GM19099 (cell line): ENCODE measurements around the gene NID2.

Experiments used
- POLR2A ChIP-seq: IDR thresholded peaks from 3 replicates; pipeline ENCODE4 v1.6.1; 2011; ENCODE audit warnings: low read depth; ENCODE audit not compliant: insufficient read length; ENCODE audit errors: extremely low read depth

The NID2 gene

GRCh38 chr14:52069307-52070050 is 620 bp upstream of the NID2 start:
- no peak for TF ChIP-seq POLR2A

- TF ChIP-seq POLR2A, result no peak
These were observed 815 bp downstream of the NID2 start for GRCh38 chr14:52067873-52068614.

- no peak for TF ChIP-seq POLR2A
These were observed 4.7 kb downstream of the NID2 start for GRCh38 chr14:52064174-52064573.

DNA sequence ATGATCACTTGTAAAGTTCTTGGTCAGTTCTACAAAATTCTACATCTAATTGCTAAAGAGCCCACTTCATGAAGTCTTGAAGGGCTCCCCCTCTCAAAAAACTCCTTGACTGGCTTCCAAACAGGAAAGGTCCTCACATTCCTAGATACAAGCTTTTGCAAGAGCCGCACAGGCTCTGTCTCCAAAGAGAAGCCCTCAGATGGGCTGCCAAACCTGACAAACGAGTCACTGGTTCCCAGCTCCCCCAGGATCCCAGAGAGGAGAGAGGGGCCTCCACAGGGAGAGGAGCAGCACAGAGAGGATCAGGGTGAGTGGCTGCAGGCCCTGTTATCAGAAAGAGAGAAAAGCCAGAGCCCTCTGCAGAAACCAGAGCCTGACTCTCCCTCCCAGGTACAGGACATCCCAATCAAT is 5.8 kb downstream of the NID2 start:
- no peak for TF ChIP-seq POLR2A

DNA sequence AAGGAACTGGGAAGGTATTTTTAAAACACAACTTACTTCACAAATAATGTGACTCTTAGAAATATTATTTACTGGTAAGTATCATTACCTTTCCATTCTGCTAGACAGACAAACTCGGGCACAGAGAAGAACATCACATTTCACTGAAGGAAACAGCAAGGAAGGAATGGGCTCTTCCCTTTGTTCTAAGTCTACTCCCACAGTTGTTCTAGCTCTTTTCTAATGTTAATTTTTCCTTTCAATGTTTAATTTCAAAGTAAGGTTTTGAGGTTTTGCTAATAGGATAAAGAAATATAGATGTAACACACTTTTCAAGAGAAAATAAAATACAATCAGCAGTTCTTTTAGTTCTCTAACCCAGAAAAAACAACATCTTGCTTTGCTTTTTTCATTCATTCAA is 7.0 kb downstream of the NID2 start:
- TF ChIP-seq POLR2A, result no peak

DNA sequence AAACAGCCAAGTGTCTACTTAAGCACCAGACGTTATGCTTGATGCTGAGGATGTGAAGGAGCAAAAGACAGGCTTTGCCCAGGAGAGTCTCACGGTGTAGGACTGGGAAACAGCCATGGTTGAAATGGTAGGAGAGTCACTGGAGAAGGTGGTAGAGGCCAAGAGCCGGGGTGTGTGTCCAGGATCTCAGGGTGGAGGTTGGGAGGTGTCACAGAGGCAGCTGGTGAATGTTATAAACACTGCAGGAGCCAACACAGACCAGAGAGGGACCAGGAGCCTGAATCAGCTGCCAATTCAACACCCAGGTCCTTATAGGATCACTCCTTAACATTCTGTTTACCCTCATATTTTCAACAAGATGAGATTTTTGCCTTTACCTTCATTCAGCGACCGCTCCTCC is 7.5 kb downstream of the NID2 start:
- no peak for TF ChIP-seq POLR2A

GRCh38 chr14:52060080-52060479 is 8.8 kb downstream of the NID2 start:
- TF ChIP-seq POLR2A, result no peak

DNA sequence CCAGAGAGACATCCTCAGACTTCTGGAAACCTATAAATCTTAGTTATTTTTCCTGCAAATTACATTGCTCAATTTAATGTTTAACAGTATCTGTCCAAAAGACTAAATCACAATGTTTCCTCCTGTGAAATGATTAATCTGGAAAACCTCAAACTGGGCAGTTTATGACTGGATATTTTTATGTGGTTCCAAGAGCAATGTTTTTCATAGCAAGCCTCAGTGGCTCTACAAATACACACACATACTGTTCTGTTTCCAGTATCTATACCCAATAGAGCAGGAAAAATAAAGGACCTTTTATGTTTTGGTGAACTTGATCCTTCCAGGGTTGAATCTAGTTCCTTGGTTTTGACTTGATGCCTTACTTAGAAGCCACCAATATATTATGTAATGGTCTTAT is 9.2 kb downstream of the NID2 start:
- TF ChIP-seq POLR2A, result no peak

GRCh38 chr14:52058341-52058740 is 10.5 kb downstream of the NID2 start:
- no peak for TF ChIP-seq POLR2A

DNA sequence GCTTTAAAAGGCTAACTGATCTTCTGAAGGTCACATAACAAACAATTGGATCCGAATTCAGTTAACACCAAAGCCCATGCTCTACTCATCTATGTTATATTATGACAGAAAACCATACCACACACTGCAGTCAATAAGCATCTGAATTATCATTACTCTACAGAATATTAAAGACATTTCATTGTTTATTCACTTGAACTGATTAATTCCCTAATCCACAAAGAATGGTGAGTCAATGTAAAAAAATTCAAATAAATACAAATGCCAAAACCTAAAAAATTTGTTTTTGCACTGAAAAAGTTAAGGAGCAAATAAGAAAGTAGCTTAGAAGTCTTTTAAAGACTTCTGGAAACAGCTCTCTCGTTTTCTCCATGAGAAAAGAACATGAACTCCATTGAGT is 13.7 kb downstream of the NID2 start:
- no peak for TF ChIP-seq POLR2A

GRCh38 chr14:52054678-52055077 is 14.2 kb downstream of the NID2 start:
- no peak for TF ChIP-seq POLR2A

DNA sequence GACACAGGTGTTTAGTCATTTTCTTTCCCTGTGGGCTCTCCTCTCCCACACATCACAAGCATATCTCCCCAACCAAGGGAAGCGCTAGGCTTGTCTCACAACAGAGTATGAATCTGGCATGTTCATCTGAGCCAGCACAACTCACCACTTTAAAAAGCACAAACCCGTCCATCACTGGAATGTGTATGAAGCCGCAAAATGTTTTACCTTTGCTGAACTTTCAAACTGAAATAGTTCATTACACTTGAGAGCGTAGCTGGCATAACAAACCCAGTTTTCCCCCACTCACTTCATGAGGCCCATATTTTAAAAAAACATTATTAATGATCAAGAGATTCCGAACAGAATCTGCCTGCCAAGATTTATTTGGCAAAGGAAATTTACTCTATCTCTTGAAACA is 15.8 kb downstream of the NID2 start:
- no peak for TF ChIP-seq POLR2A

DNA sequence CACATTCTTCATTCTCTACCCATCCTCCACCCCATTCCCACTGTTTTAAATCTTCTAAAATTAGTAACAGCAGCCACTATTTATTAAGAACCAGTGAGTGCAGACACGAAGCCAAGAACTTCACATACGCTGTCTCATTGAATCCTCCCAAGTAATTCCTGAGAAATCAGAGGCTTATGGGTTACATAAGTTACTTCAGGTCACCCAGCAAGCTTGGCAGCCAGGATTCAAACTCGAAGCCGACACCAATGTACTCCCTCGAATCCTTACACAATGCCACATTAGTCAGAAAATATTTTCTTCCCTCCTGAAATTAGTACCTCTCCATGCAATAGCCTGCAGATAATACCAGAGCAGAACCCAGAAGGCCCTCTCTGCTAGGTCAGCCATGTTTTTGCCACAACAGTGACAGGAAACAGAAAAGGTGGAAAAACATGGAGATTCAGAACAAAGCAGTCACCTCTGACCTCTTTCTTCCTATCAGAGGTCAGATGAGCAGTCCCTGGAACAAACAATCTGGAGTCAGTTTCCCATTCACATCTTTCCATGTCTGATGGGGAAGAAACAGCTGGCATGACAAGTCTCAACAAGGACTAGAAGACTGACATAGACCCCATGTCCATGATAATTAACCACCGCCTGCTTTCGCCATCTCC is 16.4 kb downstream of the NID2 start:
- no peak for TF ChIP-seq POLR2A

DNA sequence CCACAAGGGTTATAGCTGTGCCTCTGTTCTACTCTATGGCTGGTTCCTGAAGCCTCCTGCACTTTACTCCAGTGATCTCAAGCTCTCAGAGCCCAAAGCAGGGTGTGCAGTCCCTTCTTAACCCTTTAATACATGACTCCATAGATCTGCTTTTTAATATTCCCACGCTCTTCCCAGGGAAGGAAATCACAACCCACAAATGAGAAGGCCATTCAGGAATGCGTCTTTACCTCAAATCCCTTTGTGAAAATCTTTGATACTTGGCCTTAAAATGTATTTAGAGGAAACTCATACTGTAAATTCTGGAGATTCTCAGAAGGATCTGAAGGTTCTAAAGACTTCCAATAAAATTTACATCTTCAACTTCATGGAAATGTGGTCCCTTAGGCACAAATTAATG is 17.0 kb downstream of the NID2 start:
- TF ChIP-seq POLR2A, result no peak

DNA sequence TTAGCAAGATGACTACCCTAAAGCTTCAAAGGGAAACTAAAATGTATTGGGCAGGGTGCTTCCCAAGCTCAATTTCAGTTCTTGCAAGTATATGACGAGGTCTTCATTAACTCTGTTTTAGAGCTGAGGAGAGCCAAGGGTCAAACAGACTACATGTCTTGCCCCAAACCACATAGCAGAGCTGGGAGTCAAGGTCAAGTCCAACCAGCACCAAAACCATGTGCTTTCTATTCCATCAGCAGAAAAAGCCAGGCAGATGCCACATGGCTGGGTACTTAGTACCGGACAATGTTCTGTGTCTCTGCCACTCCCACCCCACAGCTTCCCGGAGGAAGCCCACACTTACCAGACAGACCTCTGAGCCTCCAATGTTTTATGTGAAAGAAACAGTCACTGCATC is 17.6 kb downstream of the NID2 start:
- TF ChIP-seq POLR2A, result no peak
